Stimulated activated CD8-positive, alpha-beta memory T cell treated with anti-CD3 and anti-CD28 coated beads, Interleukin-12 subunit alpha, Interleukin-12 subunit beta, amount 100 ng/mL, for 4 hours (primary cell): Measurements from ENCODE around the gene ALDH1A2.

Experiments
- DNase-seq: peaks from one replicate; pipeline ENCODE4 v3.0.0-alpha.2; 2020; ENCODE audit warnings: low read depth

Gene ALDH1A2

GRCh38 chr15:57943171-57943570 is 122.3 kb downstream of the ALDH1A2 start:
- no peak for DNase-seq

GRCh38 chr15:57941816-57942215 is 123.7 kb downstream of the ALDH1A2 start:
- DNase-seq: no peak

GRCh38 chr15:57932348-57932747 is 133.2 kb downstream of the ALDH1A2 start:
- DNase-seq: no peak

GRCh38 chr15:57931570-57931969 is 133.9 kb downstream of the ALDH1A2 start:
- no peak for DNase-seq

GRCh38 chr15:57927091-57927631 is 138.3 kb downstream of the ALDH1A2 start:
- no peak for DNase-seq

- DNase-seq: no peak
Measured at GRCh38 chr15:57925650-57926049, 139.9 kb downstream of the ALDH1A2 start.

- DNase-seq: no peak
Measured at GRCh38 chr15:57924598-57924997, 140.9 kb downstream of the ALDH1A2 start.

GRCh38 chr15:57923750-57924149 is 141.8 kb downstream of the ALDH1A2 start:
- DNase-seq: no peak

- no peak for DNase-seq
Measured at GRCh38 chr15:57923306-57923705, 142.2 kb downstream of the ALDH1A2 start.

- no peak for DNase-seq
Measured at GRCh38 chr15:57922776-57923175, 142.7 kb downstream of the ALDH1A2 start.

- no peak for DNase-seq
Measured at GRCh38 chr15:57921371-57921770, 144.1 kb downstream of the ALDH1A2 start.

- no peak for DNase-seq
Measured at GRCh38 chr15:57920911-57921310, 144.6 kb downstream of the ALDH1A2 start.

- no peak for DNase-seq
Measured at GRCh38 chr15:57919754-57920153, 145.8 kb downstream of the ALDH1A2 start.

GRCh38 chr15:57917998-57918397 is 147.5 kb downstream of the ALDH1A2 start:
- DNase-seq: no peak

- DNase-seq: no peak
Measured at GRCh38 chr15:57916695-57917094, 148.8 kb downstream of the ALDH1A2 start.

GRCh38 chr15:57915827-57916531 is 149.5 kb downstream of the ALDH1A2 start:
- DNase-seq: no peak

GRCh38 chr15:57914350-57915055 is 151.0 kb downstream of the ALDH1A2 start:
- DNase-seq: no peak

- no peak for DNase-seq
Measured at GRCh38 chr15:57911247-57911646, 154.3 kb downstream of the ALDH1A2 start.

GRCh38 chr15:57910672-57911071 is 154.8 kb downstream of the ALDH1A2 start:
- no peak for DNase-seq

GRCh38 chr15:57909388-57909787 is 156.1 kb downstream of the ALDH1A2 start:
- DNase-seq: no peak

- no peak for DNase-seq
Measured at GRCh38 chr15:57903626-57904025, 161.9 kb downstream of the ALDH1A2 start.
